CD4-positive, alpha-beta T cell (primary cell): ENCODE results near the gene FOXP4. TPM values are rescaled to one million over a fixed set of nuclear protein-coding genes. Genes with fewer than 3 reads are reported as not detected.

Experiments
- ATAC-seq: fragments of 200-7000 bp; cut with Tn5 transposase; one replicate; pipeline ENCODE4 v1.10.0; 2022; ENCODE audit warnings: mild to moderate bottlenecking; ENCODE audit not compliant: poor library complexity
- CTCF ChIA-PET: fragments of 350-600 bp; sonication (Branson Sonifier 250); formaldehyde crosslinking; loops from one replicate; lab custom pipeline; 2021; ENCODE audit warnings: antibody characterized with exemption, inconsistent platforms; lab: Charles Lee
- POLR2A ChIA-PET: fragments of 350-600 bp; sonication (Branson Sonifier 250); formaldehyde crosslinking; loops from one replicate; lab custom pipeline; 2021; ENCODE audit warnings: antibody characterized with exemption, inconsistent platforms; lab: Charles Lee
- DNase-seq, 14 experiments: peaks; one replicate each; pipeline ENCODE4 v3.0.0-alpha.2; 2013 to 2020; ENCODE audit warnings: mixed read lengths in 2 of 14
- H3K27ac ChIP-seq, 2 donors: one replicate each; pipeline versions ENCODE4 v1.5.1 to v1.7.0; 2013; ENCODE audit warnings: low read length in 2 of 2, low read depth in 1 of 2, mild to moderate bottlenecking in 1 of 2
- H3K27me3 ChIP-seq, 2 experiments: 1 replicate in 1 of 2; 2 replicates in 1 of 2; pipeline versions ENCODE4 v1.6.1 to v1.7.0; 2013; ENCODE audit warnings: low read length in 2 of 2, control low read depth in 1 of 2, mild to moderate bottlenecking in 1 of 2, moderate library complexity in 1 of 2; ENCODE audit not compliant: insufficient read depth in 2 of 2, control insufficient read depth in 1 of 2
- H3K36me3 ChIP-seq: one replicate; pipeline ENCODE4 v1.6.1; 2013; ENCODE audit warnings: low read length, control low read depth; ENCODE audit not compliant: insufficient read depth
- H3K4me1 ChIP-seq: one replicate; pipeline ENCODE4 v1.6.1; 2013; ENCODE audit warnings: low read length, control low read depth; ENCODE audit not compliant: insufficient read depth
- H3K4me3 ChIP-seq: one replicate; pipeline ENCODE4 v1.5.1; 2013; ENCODE audit warnings: mild to moderate bottlenecking, low read length, moderate library complexity
- H3K9me3 ChIP-seq, 2 experiments: 1 replicate in 1 of 2; 2 replicates in 1 of 2; pipeline versions ENCODE4 v1.6.1 to v1.7.0; 2013; ENCODE audit warnings: low read length in 2 of 2, mild to moderate bottlenecking in 2 of 2, control low read depth in 1 of 2, moderate library complexity in 1 of 2; ENCODE audit not compliant: control insufficient read depth in 1 of 2, insufficient read depth in 1 of 2
- H3K27ac Mint-ChIP-seq: one replicate; pipeline ENCODE4 v1.8.0; 2020; ENCODE audit warnings: mixed read lengths
- H3K27me3 Mint-ChIP-seq: one replicate; pipeline ENCODE4 v1.8.0; 2021; ENCODE audit warnings: mixed read lengths
- H3K36me3 Mint-ChIP-seq: one replicate; pipeline ENCODE4 v1.8.0; 2021; ENCODE audit warnings: low read depth, mixed read lengths
- H3K4me1 Mint-ChIP-seq: one replicate; pipeline ENCODE4 v1.8.0; 2021; ENCODE audit warnings: low read depth, mixed read lengths
- H3K4me3 Mint-ChIP-seq: one replicate; pipeline ENCODE4 v1.8.0; 2020; ENCODE audit warnings: mild to moderate bottlenecking, mixed read lengths
- H3K9me3 Mint-ChIP-seq: one replicate; pipeline ENCODE4 v1.8.0; 2020; ENCODE audit warnings: mixed read lengths
- intact Hi-C, 2 experiments: fragments of 100-400 bp; cut with DNase I in 1 of 2; cut with micrococcal nuclease in 1 of 2; formaldehyde crosslinking; loops; one replicate each; pipeline versions ENCODE4 v1.15.1 to v1.9.0; 2023 to 2025; cut with DNase I, micrococcal nuclease
- total RNA-seq, 174 experiments: library from RNA in 2 of 174; stranded (reverse) in 2 of 174; gene quantifications; one replicate each; pipeline ENCODE4 v1.2.3 and lab custom pipeline; 2021 to 2026
- TF ChIP-seq, protein P1 (sequence below): fragments of 200-600 bp; IDR thresholded peaks from one replicate; pipeline ENCODE4 v1.8.0; 2022; ENCODE audit warnings: antibody characterized with exemption, mild to moderate bottlenecking

The FOXP4 gene
- total RNA-seq, 2 experiments from 2014 or later, result 3.7 to 3.9 TPM

DNA sequence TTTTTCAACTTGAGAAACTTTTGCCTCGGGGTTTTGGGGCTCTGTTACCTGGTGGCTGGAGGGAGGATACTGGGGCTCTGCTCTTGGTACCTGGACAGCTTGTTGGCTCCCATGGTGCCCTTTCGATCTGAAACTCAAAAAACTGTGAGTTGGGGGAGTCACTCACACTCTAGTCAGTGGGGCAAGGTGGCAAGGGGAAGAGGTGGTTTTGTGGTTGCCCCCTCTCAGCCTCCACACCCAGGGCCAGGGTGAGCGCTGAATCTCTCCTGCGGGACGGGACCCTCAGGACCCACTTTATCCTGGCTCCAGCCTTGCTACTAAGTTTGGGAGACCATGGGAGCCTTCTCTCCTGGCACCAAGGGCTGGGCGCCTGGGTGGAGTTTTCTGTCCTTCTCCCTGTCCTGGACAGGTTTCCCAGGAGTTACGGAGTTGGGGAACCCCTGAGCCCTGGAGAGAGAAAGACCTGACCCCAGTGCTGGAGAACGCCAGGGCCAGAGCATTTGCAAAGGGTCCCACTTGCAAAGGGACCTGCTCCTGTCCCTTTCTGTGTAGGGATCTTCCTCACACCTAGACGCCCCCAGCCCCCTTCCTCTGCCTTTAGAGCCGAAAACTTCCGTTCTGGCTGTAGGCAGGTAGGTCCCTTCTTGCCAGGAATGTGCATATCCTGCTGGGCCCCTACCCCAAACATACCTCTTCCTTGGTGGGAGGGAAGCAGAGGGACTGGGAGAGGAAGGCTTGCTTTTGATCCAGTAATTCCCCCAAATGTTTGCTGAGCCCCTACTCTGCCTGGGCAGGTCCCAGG, 2.9 kb downstream of the FOXP4 start:
- H3K4me1 ChIP-seq, result peaks cover 38% of the 10 kb centered on the region
- peaks cover 0 to 12% of the 10 kb centered on the region in 2 experiments for H3K9me3 ChIP-seq
- DNase-seq, result no peak
- no peak overlapping the region for H3K27ac ChIP-seq
- H3K36me3 Mint-ChIP-seq, result peaks cover 4% of the 10 kb centered on the region
- H3K27ac Mint-ChIP-seq, result no peak overlapping the region
- H3K36me3 ChIP-seq, result peaks cover 3% of the 10 kb centered on the region
- POLR2A ChIA-PET, result no interaction called here
- peak overlapping the region; percentile 69 for H3K4me3 ChIP-seq
- H3K4me3 Mint-ChIP-seq, result peak overlapping the region; percentile 80
- no peak for ATAC-seq
- TF ChIP-seq, protein P1, sequence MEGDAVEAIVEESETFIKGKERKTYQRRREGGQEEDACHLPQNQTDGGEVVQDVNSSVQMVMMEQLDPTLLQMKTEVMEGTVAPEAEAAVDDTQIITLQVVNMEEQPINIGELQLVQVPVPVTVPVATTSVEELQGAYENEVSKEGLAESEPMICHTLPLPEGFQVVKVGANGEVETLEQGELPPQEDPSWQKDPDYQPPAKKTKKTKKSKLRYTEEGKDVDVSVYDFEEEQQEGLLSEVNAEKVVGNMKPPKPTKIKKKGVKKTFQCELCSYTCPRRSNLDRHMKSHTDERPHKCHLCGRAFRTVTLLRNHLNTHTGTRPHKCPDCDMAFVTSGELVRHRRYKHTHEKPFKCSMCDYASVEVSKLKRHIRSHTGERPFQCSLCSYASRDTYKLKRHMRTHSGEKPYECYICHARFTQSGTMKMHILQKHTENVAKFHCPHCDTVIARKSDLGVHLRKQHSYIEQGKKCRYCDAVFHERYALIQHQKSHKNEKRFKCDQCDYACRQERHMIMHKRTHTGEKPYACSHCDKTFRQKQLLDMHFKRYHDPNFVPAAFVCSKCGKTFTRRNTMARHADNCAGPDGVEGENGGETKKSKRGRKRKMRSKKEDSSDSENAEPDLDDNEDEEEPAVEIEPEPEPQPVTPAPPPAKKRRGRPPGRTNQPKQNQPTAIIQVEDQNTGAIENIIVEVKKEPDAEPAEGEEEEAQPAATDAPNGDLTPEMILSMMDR, result no peak
- no peaks in the 10 kb centered on the region for H3K9me3 Mint-ChIP-seq
- CTCF ChIA-PET, result interaction anchor here (1.0 kb wide), 1 partner anchor 12 kb away, joined by 4 read pairs; no protein-coding TSS in a partner anchor
- H3K27me3 Mint-ChIP-seq, result peaks cover 21% of the 10 kb centered on the region
- H3K27me3 ChIP-seq, result peaks cover 17 to 24% of the 10 kb centered on the region in 2 experiments
- H3K4me1 Mint-ChIP-seq, result peaks cover 30% of the 10 kb centered on the region
- intact Hi-C loops, result loop anchor here (5.0 kb wide), 2 partner anchors 43 to 477 kb away; partner anchors contain the start of genes NFYA (in 1 of the 2) and OARD1 (in 1 of the 2)

DNA sequence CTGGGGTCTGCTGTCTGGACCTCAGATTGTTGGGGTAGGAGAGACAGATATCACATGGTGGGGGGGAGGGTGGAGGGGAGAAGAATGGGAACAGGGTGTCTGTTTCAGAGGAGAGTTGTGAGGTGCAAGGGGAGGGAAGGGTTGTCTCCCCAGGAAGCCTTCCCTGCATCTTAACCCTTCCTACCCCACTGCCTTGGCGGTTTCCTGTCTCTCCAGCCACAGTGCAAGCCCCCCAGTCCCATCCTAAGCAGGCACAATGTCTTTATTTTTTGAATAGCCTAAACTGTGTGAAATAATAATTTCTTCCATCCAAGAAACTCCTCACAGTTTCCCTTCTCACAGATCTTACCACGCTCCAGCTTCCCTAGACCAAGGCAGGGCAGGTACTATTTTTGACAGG, 3.5 kb downstream of the FOXP4 start:
- Histone ChIP-seq H3K4me1 (peaks cover 38% of the 10 kb centered on the region), H3K27me3 (peaks cover 17 to 24% of the 10 kb centered on the region in 2 experiments), H3K9me3 (peaks cover 0 to 12% of the 10 kb centered on the region in 2 experiments), H3K27ac (no peak overlapping the region), H3K36me3 (peaks cover 3% of the 10 kb centered on the region), H3K4me3 (no peak overlapping the region)
- H3K36me3 Mint-ChIP-seq, result peaks cover 4% of the 10 kb centered on the region
- DNase-seq, result no peak
- H3K27me3 Mint-ChIP-seq, result peaks cover 21% of the 10 kb centered on the region
- intact Hi-C loops, result loop anchor here (5.0 kb wide), 2 partner anchors 43 to 477 kb away; partner anchors contain the start of genes NFYA (in 1 of the 2) and OARD1 (in 1 of the 2)
- no peaks in the 10 kb centered on the region for H3K9me3 Mint-ChIP-seq
- ATAC-seq, result no peak
- TF ChIP-seq, protein P1, result no peak
- POLR2A ChIA-PET, result no interaction called here
- peak overlapping the region; percentile 74 for H3K4me3 Mint-ChIP-seq
- CTCF ChIA-PET, result no interaction called here
- H3K4me1 Mint-ChIP-seq, result peaks cover 30% of the 10 kb centered on the region
- no peak overlapping the region for H3K27ac Mint-ChIP-seq

DNA sequence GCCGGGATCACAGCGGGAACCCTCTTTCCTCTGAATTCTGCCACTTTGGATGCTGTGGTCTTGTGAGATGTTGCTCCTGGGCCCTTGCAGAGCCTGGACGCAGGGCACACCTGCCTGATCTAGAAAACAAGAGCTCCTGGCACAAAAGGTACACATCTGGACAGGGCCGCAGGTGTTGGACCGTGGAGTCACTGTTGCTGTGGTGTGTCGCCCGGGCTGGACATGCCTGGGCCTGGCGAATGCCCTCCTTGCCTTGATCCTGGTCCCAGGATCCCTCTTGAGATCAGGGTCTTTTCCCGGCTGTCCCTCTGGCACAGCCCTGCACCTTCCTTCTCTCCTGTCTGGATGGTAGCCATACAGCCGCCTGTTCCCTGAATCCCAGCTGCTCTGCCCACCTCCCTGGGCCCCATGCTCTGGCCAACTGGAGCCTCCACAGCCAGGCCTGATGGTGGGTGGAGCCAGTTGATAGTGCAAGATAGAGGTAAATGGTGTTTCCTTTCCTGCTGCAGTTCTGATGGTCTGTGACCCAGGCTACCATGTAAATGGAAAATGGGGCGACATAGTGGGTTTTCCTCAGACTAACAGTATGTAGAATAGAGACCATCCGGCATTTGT, 5.0 kb downstream of the FOXP4 start:
- Mint-ChIP-seq H3K27ac (no peak overlapping the region), H3K9me3 (no peaks in the 10 kb centered on the region), H3K27me3 (peaks cover 21% of the 10 kb centered on the region), H3K4me1 (peaks cover 16% of the 10 kb centered on the region), H3K36me3 (peaks cover 4% of the 10 kb centered on the region), H3K4me3 (no peak overlapping the region)
- ATAC-seq, result no peak
- ChIA-PET CTCF (no interaction called here), POLR2A (no interaction called here)
- no peak for DNase-seq
- peaks cover 0 to 12% of the 10 kb centered on the region in 2 experiments for H3K9me3 ChIP-seq
- peaks cover 25% of the 10 kb centered on the region for H3K4me1 ChIP-seq
- intact Hi-C loops, result no loop called here
- TF ChIP-seq, protein P1, result no peak
- peaks cover 3% of the 10 kb centered on the region for H3K36me3 ChIP-seq
- H3K27me3 ChIP-seq, result peaks cover 17 to 22% of the 10 kb centered on the region in 2 experiments
- no peak overlapping the region for H3K4me3 ChIP-seq
- H3K27ac ChIP-seq, result no peak overlapping the region
